CD4-positive, alpha-beta T cell treated with Interleukin-4 for 4 hours (primary cell): ENCODE data around the gene CCNK.

Experiments
- DNase-seq: peaks from one replicate; pipeline ENCODE4 v3.0.0-alpha.2; 2020

CCNK gene

DNA sequence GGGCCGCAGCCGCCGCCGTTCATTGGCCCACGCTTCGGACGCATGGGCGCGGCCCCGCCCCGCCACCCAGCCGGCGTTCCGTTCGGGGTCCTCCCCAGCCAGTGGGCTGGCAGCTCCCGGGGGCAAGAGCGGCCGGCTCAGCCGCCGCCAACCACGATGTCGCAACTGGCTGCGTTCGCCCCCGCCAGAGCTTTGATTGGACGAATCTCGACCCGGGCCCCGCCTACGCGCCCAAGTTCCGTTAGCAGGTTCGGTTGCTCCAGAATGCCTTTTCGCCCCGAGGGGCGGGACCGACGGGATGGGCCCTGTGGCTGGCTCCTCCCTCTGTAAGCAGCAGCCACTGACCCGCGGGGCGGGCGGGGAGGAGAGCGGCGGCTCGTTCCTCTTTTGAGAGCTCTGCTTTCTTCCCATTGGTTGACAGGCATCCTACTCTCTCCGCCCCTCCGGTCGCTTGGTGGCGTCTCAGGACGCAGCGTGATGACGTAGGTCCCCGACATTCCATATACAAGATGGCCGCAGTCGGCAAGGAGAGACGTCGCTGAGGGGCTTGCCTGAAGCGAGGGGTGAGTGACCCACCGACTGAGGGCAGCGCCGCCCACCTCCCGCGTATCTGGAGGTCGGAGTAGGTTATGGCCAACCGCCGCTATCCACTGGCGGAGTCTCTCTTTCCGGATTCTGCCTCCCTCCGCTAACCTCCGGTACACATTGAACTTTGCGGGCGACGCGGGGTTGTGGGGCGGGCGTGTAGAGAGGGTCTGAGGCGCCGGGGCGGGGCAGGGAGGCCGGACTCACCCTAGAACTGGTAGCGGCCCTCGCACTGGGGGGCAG, at the start of gene CCNK:
TSS of gene CCNK (plus strand) at position 493 of the 828 bp plus-strand sequence. CDS start 11,269 bp downstream, outside the sequence.
- peak; percentile 100 for DNase-seq

DNA sequence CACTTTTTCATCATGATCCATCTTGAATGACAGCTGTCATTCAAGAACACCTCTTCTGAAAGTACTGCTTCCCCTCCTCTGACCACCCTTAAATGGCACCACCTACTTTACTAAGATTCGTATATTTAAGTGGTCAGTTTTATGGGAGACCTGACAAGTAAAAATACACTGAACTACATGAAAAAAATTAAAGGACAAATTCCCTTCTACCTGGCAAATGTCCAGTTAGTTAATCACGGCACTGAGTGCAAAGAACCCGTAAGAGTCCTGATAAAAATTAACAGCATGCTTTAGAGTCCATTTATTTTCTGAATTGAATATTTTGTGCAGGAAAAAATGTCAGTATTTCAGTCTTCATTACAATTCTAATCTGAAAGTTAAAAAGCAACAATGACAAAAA, 49.2 kb upstream of the CCNK start:
- DNase-seq, result no peak

DNA sequence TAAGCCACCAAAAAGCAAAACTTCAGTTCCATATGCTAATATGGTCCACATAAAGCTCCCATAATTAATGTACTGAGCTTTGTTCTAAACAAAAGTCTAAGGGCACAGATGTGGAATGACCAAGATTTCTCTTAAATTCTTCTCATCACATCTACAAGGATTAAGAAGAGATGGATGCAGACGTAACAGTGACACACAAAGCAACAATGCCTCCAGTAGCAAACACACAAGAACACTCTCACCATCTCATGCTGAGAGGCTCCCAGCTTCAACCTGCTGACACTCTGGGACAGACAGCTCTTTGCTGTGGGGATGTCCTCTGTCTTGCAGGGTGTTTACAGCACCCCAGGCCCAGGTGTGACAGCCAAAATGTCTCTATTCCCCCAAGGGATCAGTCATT, 48.7 kb upstream of the CCNK start:
- DNase-seq, result no peak

DNA sequence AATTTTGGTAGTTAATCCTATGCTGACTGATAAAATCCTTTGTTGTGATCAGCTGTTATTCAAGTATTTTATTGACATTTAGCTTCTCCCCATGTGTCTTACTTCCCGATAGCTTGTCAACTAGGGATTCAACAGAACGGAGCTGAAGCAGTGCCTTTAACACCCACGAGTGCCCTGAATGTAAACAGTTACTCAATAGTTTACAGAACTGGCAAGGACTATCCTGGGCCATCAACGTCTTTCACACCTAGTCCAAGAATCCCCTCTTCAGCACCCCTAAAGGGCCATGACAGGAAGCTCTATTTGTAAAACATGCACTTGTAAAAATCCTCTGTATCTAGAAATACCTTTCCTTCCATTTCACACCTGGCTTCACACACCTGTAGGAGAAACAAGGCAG, 45.9 kb upstream of the CCNK start:
- DNase-seq, result no peak

GRCh38 chr14:99436247-99437180, 44.7 kb upstream of the CCNK start:
- DNase-seq, result peak; percentile 35

- DNase-seq, result no peak
Observed at GRCh38 chr14:99437706-99438105, 43.5 kb upstream of the CCNK start.

- no peak for DNase-seq
Observed at GRCh38 chr14:99440278-99440677, 40.9 kb upstream of the CCNK start.

GRCh38 chr14:99441157-99441870, 39.9 kb upstream of the CCNK start:
- no peak for DNase-seq

DNA sequence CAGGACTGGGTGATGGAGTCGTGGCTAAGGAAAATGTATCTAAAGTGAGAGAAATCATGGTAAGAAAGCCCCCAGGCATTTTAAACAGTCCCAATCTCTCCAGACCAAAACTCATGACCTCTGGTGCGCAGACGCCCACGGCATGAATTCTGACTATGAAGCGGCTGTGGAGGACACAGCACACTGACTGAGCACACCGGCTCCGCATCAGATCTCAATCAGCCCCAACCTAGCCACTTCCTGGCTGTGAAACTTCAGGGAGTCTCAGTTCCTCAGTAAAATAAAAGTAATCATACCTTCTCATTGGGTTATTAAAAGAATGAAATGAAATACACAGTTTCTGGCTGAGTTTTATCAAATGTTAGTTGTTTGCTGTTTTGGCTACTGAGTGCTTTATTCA, 39.3 kb upstream of the CCNK start:
- DNase-seq, result no peak

DNA sequence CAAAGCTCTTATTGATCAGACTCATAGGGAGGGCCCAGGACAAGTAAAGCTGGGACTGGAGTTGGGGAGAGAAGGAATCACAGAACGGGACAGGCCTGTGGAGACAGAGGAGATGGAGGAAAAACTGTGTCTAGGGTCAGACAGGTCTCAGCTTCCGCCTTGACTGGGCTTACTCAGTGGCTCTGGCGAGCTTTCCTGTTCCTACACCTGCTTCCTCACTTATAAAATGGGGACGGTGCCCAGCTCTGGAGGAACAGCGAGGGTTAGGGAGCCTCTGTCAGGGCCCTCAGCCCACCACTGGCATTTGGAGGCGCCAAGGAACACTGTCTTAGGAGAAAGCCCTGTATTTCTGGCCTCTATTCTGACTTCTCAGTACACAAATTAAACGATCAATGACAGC, 35.3 kb upstream of the CCNK start:
- DNase-seq, result no peak

DNA sequence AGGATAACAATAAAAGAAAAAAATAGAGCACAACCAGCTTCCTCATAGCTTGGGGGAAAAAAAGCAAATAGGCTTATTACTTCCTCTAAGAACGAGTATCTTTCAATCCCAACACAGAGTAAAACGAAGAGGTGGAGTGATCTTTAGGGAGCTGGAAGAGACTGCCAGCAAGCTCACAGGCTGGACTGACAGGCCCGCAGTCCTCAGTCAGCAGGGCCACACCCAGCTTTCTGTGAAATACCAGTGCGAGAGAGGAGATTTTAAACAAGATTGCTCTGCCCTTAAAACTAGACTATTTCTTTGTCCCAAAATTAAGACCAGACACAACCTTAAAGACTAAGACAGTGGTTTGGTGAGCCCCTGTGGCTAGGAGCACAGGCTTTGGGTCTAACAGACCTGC, 33.5 kb upstream of the CCNK start:
- no peak for DNase-seq

GRCh38 chr14:99450266-99450665, 30.9 kb upstream of the CCNK start:
- DNase-seq, result no peak

DNA sequence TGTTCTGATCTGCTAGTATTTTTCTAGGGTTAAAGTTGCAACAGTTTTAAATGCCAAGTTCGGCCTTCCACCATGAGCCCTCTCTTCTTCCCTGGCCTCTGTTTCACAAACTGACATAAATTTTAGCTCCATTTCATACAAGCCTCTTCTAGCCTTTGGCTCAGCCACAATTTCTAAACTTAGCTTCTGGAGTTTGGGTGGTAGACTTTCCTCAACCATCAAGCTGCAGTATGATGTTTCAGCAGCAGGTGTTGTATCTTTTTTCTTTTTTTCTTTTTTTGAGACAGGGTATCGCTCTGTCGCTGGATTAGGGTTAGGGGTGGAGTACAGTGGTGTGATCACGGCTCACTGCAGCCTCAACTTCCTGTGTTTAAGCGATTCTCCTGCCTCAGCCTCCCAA, 30.0 kb upstream of the CCNK start:
- no peak for DNase-seq

GRCh38 chr14:99452968-99453367, 28.2 kb upstream of the CCNK start:
- no peak for DNase-seq

DNA sequence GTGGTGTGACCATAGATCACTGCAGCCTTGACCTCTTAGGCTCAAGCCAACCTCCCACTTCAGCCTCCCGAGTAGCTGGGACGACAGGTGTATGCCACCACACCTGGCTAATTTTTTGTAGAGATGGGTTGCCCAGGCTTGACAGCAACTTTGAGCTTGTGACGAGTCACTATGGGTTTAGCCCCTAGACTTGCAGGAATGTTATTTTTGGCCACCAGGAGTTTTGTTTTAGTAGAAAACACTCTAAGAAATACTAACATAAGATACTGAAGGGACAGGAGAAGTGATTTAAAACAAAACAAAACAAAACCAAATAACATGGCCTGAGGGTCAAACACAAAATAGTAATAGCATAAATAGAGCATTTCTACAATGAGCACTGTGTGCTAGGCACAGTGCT, 27.0 kb upstream of the CCNK start:
- DNase-seq, result no peak

DNA sequence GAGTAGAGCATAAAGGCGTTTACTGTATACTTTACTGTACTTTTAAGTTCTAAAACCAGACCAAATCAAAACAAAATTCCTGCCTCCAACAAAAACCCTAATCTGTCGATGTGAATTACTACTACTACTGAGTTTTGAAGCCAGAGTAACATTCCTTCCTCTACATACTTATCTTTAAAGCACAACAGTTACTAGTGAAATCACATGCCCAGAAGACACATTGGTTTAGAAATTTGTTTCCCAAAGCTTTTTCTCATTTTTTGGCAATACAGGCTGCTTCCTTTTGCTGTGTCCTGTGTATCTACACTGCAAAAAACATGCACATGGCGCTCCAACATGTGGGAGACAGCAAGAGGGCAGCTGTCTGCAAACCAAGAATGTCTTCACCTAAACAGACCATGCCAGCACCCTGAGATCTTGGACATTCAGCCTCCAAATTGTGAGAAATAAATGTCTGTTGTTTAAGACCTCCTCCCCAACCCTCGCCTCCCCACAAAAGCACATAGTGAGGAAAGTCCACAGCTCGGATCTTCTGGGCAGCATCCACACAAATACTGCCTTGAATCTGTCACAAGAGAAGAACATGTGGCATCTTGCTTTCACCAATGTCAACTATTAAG, 21.6 kb upstream of the CCNK start:
- no peak for DNase-seq

DNA sequence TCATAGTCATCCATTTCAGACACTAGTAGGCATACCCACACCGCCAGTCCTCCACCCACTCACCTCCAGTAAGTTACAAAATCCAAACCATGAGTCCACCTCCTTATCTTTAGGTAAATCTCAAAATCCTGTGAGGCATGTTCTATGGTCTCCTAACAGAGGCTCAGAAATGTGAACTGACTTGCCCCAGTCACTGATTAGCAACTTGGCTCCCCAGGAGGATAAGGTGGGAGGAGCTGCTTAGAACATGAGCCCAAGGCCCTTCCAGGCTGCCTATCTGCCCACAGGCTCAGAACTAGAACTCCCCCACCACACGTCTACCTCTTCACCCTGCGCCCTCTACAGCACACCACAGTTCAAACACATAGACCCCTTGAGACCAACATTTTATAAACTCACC, 20.4 kb upstream of the CCNK start:
- DNase-seq, result no peak

DNA sequence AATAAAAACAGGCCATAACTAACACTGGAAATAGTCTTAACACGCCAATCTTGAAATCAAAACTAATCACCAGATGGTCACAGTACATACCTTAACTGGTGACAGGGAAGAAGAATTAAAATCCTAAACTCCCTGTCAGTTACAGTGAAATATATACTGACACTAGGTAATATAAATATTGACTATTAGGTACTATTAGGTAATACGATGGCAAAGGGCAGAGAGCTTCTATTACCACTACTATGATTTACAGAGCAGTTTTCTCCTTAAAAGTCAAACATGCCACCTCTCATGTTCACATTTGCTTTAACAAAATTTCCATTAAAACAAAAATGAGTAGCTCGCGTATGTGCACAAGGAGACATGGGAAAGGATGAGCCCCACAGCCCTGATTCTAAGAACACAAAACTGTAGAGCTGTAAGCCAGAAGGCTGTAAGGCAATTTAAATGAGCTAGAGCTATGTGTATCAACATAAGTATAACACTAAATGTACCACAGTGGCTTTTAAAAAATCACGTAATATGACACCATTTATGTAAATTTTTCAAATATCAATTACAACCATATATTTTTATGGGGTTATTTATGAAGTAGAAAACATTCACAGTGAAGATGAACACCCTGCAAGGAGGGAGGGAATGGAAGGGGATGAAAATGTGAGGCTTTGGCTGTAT, 19.7 kb upstream of the CCNK start:
- no peak for DNase-seq

GRCh38 chr14:99462210-99462609, 19.0 kb upstream of the CCNK start:
- DNase-seq, result no peak

- DNase-seq, result no peak
Observed at GRCh38 chr14:99463974-99464373, 17.2 kb upstream of the CCNK start.

DNA sequence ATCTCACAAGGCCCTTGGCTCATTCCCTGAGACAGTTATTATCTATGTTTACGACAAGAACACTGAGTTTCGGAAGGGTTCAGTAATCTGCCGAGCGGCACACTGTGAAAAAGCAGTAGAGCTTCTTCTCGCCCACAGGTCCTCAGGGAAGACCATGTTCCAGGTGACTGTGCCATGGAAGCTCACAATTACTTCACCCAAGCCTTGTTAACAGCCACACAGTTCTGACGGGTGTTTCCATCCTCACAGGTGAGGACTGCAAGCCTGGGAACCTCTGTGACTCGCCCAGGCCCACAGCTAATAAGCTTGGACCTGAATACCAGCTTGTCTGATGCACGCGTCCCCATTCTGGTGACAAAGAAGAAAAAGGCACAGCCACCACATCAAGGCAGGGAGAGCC, 15.9 kb upstream of the CCNK start:
- DNase-seq, result no peak

GRCh38 chr14:99466758-99467157, 14.5 kb upstream of the CCNK start:
- no peak for DNase-seq
